NCI-H2196 treated with DMSO at 0.1 percent for 48 hours (cell line): Measurements from ENCODE around the gene SMIM41.

Experiments
- DNase-seq: peaks from one replicate; lab custom pipeline; 2025; ENCODE audit not compliant: unreplicated experiment; lab: John Stamatoyannopoulos, UW

SMIM41 gene

GRCh38 chr12:52079576-52080402, at the start of gene SMIM41:
TSS of gene SMIM41 (plus strand) at chr12:52079704. CDS start at chr12:52079780, 76 bp downstream.
- no peak for DNase-seq

GRCh38 chr12:52032446-52032803, 47.1 kb upstream of the SMIM41 start:
- DNase-seq = no peak

- DNase-seq = peak; percentile 97
Measured at GRCh38 chr12:52032804-52033445, 46.6 kb upstream of the SMIM41 start.

DNA sequence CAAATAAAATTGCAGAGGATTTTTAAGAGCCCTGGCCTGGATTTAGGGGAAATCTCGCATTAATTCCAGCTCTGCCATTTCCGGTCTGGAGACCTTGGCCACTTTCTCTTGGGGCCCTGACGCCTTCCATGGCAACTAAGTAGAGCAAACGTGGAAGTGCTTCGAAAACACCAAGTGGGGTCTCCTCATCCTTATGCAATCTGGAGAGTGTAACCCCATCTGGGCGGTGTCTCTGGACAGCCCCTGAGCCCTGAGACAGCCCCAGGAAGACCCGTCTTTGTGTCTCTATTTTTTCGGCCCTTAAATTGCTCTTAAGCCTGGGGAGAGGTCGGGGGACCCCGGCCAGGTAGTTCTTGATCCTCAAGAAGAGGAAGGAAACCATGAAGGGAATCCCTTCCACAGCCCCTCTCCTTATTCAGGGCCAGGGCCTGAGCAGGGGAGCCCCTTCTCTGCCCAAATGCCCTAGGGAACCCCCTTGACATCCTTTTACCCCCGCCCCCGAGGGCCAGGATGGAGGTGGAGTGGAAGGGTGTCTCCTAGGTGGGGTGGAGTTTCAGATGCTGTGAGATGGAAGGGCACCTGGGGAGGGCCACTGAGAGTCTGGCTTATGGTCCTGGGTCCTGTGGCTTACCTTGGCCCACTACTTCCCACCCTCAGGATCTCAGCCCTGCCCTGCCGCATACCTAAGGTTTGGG, 45.9 kb upstream of the SMIM41 start:
- no peak for DNase-seq

GRCh38 chr12:52035190-52035589, 44.3 kb upstream of the SMIM41 start:
- DNase-seq = no peak

- DNase-seq = no peak
Measured at GRCh38 chr12:52035926-52036325, 43.6 kb upstream of the SMIM41 start.

DNA sequence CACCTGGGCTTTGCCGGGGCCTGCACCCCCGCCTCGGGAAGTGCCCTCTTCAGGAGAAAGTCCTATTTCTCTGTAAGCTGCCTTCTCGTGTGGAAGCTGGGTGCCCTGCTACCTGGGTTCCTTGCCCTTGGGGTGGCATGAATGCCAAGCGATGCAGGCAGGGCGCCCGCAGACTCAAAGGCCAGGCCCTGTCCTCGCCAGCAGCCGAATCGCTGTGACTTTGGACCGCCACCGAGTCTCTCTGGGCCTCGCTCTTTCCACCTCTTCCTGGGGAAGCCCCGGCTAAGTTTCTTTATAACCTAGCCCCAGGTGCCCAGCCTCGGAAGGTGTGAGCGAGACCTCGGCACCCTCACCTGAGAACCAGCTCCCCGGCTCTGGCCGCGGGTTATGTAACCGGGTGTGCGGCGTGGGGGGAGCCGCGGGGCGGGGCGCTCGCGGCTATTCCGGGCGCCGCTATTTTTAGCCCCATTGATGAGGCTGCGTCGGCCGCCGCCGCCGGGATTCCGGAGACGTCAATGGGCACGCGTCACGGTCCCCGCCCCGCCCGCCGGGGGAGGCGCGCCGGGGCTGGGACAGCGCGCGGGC, 42.8 kb upstream of the SMIM41 start:
- DNase-seq = peak; percentile 61

DNA sequence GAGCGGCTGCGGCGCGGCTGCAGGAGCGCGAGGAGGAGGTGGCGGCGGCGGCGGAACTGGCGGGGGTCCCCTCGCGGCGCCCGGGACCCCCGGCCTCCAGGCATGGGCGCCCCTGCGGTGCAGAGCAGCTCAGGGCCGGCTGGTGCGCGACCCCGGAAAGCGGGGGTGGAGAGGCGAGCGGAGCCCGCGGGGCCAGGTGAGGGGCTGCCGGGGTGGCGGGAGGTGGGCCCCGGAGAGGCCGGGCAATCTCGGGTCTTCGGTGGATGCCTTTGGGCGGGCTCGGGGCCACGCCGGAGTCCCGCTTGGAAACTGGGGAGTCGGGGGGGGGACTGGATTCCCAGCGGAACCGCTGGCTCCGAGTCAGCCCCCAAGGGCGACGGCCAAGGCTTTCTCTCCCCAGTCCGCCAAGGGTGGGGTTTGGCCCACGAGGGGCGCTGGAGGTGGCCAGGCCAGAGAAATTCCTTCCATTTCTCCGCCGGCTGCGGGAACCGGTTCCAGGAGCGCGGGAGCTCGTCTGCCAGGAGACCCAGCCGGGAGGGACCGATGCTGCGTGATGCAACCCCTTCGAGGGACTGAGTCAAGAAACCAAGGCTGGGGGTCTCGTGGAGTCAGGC, 42.1 kb upstream of the SMIM41 start:
- no peak for DNase-seq

DNA sequence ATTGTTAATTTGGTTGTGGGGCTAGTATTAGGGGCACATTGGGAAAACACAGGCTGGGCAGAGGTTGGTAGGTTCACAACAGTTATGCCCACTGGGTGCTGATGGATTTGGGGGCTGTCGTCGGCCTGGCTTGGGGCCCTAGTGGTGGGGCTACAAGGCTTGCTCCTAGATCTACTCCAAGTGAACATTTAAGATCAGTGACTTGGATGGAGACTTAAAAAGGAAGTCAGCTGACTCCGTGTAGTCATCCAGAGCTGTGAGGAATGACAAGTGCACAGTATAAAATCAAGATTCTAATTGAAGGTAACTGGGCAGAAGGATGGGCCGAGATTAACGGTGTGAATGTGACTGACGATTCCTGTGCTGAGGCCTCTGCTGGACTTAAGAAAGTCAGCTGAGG, 41.1 kb upstream of the SMIM41 start:
- no peak for DNase-seq

- DNase-seq = no peak
Measured at GRCh38 chr12:52041035-52041434, 38.5 kb upstream of the SMIM41 start.

DNA sequence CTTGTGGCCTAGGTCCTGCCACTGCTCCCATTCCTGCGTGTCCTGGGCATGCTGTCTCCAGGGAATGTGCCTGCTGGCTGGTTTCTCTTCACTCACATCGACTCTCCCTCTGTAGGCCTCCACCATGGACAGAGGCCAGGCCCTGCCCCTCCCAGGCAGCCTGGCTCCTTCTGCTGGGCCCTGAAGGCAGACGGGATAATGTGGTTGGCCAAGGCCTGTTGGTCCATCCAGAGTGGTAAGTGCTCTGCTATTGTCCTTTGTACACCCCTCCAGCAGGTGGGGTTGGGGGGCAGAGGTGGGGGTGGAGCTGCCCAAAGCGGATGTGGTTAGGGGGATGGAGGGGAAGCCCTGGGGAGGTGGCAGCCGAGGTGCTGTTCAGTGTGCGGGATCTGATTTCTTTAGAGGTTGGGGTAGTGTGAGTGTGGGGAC, 37.8 kb upstream of the SMIM41 start:
- DNase-seq = peak; percentile 83

- DNase-seq = peak; percentile 89
Measured at GRCh38 chr12:52042706-52043385, 36.7 kb upstream of the SMIM41 start.

- peak; percentile 89 for DNase-seq
Measured at GRCh38 chr12:52043386-52044212, 35.9 kb upstream of the SMIM41 start.

DNA sequence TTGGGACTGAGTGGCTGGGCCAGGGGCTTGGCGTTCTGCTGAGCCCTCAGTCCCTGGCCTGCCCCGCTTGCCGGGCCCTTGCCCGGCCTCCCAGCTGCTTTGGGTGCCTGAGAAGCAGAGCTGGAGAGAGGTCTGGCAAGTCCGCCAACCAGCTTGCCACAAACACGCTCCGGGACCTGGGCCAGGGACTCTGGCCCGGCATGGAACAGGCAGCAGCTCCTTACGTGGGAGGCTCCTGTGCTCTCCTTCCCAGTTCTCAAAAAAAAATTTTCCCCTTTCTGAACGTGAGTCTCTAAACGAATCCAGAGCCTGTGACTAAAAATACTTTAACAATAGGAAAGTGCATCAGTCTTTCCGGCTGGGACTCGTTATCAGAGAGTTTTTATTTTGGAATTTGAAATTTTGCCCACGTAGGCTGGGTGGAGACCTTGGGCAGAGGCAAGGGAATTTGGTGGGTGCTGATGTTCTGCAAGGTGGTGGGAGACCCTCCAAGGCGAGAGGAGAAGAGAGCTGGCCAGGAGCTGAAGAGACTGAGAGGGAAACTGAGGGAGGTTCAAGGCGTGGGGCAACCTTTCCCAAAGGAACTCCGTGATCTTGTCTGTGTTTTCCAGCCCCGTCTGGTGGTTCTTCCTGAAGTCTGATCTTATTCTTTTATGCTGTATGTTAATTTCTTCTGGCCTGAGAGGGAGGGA, 35.1 kb upstream of the SMIM41 start:
- no peak for DNase-seq

DNA sequence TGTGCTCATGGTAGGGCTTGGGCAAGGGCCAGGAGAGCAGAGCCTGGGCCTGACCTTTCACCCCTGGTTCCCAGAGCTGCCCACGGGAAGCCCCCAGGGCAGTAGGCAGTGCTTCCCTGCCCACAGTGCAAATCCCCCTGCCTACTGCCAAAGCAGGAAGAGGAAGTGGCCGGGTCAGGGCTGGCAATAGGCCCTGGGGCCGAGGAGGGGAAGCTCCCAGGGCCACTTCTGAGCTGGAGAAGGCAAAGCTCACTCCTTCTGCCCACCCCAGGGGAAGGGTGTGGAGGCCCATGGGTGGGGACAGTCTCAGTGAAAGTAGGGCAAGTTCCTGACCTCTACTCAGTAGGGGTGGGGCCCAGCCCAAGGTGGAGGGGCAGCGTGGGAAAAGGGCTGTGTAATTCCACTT, 33.7 kb upstream of the SMIM41 start:
- no peak for DNase-seq

DNA sequence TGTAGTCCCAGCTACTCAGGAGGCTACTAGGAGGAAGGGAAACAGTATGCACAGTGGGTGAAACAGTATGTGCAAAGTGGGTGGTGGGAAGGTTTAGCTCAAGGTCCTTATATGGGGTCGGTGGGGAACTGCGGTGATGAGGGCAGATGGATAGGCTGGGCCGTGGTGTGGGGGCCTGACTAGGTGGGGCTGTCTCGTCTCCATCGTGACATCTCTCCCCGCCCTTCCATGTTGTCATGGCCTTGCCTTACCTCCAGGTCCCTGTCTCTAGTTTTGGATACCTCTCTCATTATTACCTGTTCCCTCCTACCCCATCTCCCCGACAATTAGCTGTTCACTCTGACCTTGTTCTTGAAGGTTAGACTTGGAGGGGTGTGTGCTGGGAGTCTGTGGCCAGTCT, 32.6 kb upstream of the SMIM41 start:
- no peak for DNase-seq

- no peak for DNase-seq
Measured at GRCh38 chr12:52049286-52049685, 30.2 kb upstream of the SMIM41 start.

- DNase-seq = no peak
Measured at GRCh38 chr12:52049688-52050087, 29.8 kb upstream of the SMIM41 start.

DNA sequence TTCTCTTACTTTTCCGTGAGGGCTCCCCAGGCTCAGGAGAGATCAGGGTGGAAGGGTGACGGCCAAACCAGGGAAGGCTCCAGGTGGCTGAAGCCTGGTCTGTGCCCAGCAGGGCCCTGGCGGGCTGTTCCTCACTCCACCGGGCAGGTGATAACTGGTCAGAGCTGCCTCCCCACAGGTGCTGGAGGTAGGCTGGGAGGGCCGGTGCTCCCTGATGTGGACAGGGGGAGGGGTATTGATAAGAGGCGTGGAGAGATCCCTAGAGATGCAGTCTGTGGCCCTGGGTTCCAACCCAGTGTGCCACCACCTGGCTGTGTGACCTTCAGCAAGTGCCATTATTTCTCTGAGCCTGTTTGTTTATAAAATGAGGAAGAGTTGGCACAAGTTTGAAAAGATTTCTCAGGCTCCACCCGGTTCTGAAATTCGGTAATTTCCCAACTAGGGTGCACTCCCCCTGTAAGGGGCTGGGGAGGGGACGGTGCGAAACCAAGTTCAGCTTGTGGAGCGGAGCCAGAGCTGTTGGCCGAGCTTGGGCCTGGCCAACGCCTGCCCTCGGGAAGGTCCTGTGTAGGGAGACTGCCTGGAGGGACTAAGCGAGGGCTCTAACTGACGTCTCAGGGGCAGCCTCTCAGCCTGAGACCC, 29.3 kb upstream of the SMIM41 start:
- no peak for DNase-seq
